Spinal cord (tissue), 10 donors: ENCODE data around the gene ENOX2. TPM values are rescaled to one million over a fixed set of nuclear protein-coding genes. Genes with fewer than 3 reads are reported as not detected.
A peak's percentile ranks its signal among the peaks of the same experiment; 100 is the strongest.
"Not testable (repeated sequence)": the region's sequence is repeated elsewhere in the genome, so short reads cannot be mapped to it uniquely, and the experiment has no call there.

Source experiments
- DNase-seq, 6 donors: peaks; one replicate each; pipeline versions ENCODE4 v3.0.0 to v3.0.0-alpha.2; 2013 to 2015; ENCODE audit warnings: low spot score in 6 of 6, low read depth in 4 of 6
- H3K27ac ChIP-seq: one replicate; pipeline ENCODE4 v1.5.1; 2013; ENCODE audit warnings: low read depth, low read length, control low read depth
- H3K27me3 ChIP-seq: one replicate; pipeline ENCODE4 v1.6.1; 2013; ENCODE audit warnings: low read length; ENCODE audit not compliant: control insufficient read depth, insufficient read depth
- H3K36me3 ChIP-seq: one replicate; pipeline ENCODE4 v1.6.1; 2013; ENCODE audit warnings: low read length; ENCODE audit not compliant: control insufficient read depth, insufficient read depth
- H3K4me1 ChIP-seq: one replicate; pipeline ENCODE4 v1.6.1; 2013; ENCODE audit warnings: low read length; ENCODE audit not compliant: control insufficient read depth, insufficient read depth
- H3K4me3 ChIP-seq: one replicate; pipeline ENCODE4 v1.5.1; 2013; ENCODE audit warnings: low read depth, low read length, control low read depth
- H3K9me3 ChIP-seq: one replicate; pipeline ENCODE4 v1.6.1; 2013; ENCODE audit warnings: low read length; ENCODE audit not compliant: control insufficient read depth, insufficient read depth
- WGBS: methylation state at CpG from one replicate; pipeline ENCODE4 v1.1.5; 2013; ENCODE audit warnings: missing lambda C conversion rate; ENCODE audit not compliant: insufficient coverage; 5-methylcytosine and 5-hydroxymethylcytosine counted together
- polyA plus RNA-seq, 2 donors: library from polyadenylated mRNA; unstranded; fragments of 120-200 nt; gene quantifications; one replicate each; pipeline ENCODE4 v1.2.1, GENCODE V29; 2013; ENCODE audit not compliant: insufficient read length in 2 of 2
- total RNA-seq, 2 donors: library from RNA; depleted of rRNA in 1 of 2; stranded (reverse); fragments of 120-200 nt in 1 of 2; fragments of >200 nt in 1 of 2; gene quantifications; one replicate each; pipeline versions ENCODE4 v1.2.3 to v1.2.4, GENCODE V29; 2013 to 2014
- donor health status: healthy.

ENOX2 gene
- total and polyA plus RNA-seq, 4 donors, result 6.1 to 16.6 (median 13.3) TPM

DNA sequence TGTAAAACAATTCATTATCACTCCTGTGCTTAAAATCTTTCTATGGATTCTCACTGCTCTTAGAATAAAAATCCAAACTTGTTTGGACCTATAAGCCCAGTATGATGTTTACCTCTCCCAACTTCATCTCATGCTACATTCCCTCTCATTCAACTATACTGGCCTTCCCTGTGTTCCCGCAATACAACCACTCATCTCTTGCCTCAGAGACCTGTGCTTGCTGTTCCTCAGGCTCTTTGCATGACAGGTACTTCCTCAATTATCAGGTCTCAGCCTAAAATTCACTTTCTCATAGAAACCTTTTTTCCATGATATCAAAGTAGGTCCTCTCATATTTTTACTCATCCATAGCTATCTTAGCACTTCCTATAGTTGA is 71.7 kb downstream of the ENOX2 start:
- no peaks in the 10 kb centered on the region for H3K36me3 ChIP-seq
- no peak overlapping the region for H3K4me3 ChIP-seq
- H3K4me1 ChIP-seq, result no peaks in the 10 kb centered on the region
- DNase-seq, result no peak
- H3K9me3 ChIP-seq, result no peaks in the 10 kb centered on the region
- peaks cover 7% of the 10 kb centered on the region for H3K27me3 ChIP-seq
- WGBS, result 89% methylated on average over 1 of the region's 1 CpG
- no peak overlapping the region for H3K27ac ChIP-seq

DNA sequence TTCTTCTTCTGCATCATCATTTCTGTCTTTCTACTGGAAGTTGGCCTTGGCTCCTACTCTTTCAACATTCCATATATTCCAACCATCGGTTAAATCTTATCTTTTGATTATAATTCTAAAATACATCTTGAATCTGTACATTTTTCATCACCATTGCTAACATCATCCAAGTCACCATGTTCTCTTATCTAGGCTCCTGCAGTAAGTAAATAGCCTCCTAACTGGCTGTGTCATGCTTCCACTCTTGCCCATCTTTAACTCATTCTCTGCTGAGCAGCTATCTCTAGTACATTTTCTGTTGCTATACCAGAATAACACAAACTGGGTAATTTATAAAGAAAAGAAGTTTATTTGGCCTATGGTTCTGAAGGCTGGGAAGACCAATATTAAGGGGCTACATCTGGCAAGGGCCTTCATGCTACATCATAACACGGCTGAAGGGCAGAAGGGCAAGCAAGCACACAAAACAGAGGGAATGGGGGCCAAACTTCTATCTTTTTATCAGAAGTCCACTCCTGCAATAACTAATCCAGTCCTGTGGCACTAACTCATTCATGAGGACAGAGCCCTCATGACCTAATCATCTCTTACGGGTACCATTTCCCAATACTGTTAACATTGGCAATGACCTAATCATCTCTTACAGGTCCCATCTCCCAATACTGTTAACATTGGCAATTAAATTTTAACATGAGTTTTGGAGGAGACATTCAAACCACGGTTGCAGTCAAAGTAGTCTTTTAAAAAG is 72.2 kb downstream of the ENOX2 start:
- WGBS, result 93% methylated on average over 2 of the region's 4 CpGs
- H3K4me3 ChIP-seq, result no peak overlapping the region
- no peaks in the 10 kb centered on the region for H3K9me3 ChIP-seq
- no peak overlapping the region for H3K27ac ChIP-seq
- no peaks in the 10 kb centered on the region for H3K36me3 ChIP-seq
- no peaks in the 10 kb centered on the region for H3K4me1 ChIP-seq
- H3K27me3 ChIP-seq, result peaks cover 7% of the 10 kb centered on the region
- no peak for DNase-seq

DNA sequence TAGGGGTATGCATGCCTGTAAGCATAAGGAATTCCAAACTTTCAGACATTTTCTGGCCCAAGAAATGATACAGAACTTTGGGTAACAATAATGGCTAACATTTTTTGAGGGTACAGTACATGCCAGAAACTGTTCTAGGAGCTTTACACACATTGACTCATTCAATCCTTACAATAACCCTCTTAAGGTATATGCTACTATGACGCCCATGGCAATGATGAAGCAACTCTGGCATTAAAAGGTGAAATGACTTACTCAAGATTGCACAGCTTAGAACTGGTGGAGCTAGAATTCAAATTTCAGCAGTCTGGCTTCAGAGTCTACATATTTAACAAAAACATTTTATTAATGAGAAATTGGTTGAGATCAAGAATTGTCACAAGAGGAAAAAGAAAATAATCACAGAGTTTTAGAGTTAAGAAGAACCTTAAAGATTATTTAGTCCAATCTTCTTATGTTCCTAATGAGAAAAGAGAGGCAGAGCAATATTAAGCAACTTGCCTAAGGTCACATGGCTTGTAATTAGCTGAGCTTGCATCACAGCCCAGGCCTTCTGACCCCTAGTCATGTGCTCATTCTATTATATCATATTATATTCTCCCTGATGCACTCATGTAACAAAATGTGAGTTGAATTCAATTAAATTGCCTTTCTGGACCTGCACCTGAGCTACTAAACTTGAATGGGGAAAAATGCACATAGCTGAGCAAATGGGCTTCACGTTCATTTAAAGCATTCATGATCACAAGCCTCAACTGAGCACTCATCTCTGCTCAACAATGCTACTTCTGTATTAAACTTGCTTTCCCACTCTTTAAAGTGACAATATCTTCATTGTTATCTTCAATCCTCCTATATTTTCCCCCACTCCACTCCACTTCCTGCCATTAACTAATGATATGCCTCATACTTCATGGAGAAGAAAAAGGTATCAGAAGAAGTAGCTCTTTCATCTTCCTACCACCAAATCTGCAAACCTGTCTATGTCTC is 73.2 kb downstream of the ENOX2 start:
- H3K36me3 ChIP-seq, result no peaks in the 10 kb centered on the region
- H3K4me3 ChIP-seq, result no peak overlapping the region
- WGBS, result 44% methylated on average over 2 of the region's 2 CpGs
- peaks cover 7% of the 10 kb centered on the region for H3K27me3 ChIP-seq
- H3K27ac ChIP-seq, result no peak overlapping the region
- H3K9me3 ChIP-seq, result no peaks in the 10 kb centered on the region
- no peak for DNase-seq
- no peaks in the 10 kb centered on the region for H3K4me1 ChIP-seq

DNA sequence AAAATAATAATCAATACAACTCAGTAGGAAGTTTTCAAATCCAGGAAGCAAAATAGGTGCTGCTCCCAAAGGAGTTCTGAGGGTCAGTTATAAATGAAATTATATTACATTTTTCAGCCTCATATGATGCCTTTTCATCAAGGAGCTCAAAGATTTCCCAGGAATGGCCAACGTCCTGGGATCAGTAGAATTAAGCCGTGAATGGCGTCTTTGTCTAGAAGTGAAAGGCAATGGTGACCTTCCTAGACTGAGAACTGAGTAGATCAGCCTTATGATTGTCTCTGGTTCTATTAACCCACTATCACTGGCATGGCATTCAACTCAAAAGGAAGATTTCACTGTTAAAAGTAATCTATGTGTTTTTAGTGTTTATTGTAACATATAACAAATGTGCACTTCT is 74.4 kb downstream of the ENOX2 start:
- no peak for DNase-seq
- H3K27ac ChIP-seq, result no peak overlapping the region
- H3K9me3 ChIP-seq, result no peaks in the 10 kb centered on the region
- no peak overlapping the region for H3K4me3 ChIP-seq
- H3K4me1 ChIP-seq, result no peaks in the 10 kb centered on the region
- H3K36me3 ChIP-seq, result no peaks in the 10 kb centered on the region
- WGBS, result 58% methylated on average over 3 of the region's 3 CpGs
- peaks cover 7% of the 10 kb centered on the region for H3K27me3 ChIP-seq

DNA sequence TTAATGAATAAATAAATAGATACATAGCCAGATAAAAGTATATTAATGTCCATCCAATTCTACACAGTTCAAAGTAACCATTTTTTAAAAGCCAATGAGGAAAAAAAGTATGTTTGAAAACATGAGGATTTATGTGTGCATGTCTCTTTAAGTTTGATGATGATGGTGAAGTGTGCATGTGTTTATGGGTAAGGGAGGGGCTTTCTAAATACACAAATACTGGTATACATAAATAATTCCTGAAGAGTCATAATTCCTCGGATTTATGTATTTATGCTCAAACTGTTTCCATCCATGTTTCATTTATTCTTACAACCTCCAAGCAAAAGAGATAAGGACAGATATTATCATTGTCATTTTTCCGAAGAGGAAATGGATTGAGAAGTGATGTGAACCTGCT is 75.4 kb downstream of the ENOX2 start:
- no peak overlapping the region for H3K4me3 ChIP-seq
- no peaks in the 10 kb centered on the region for H3K4me1 ChIP-seq
- no peak for DNase-seq
- H3K9me3 ChIP-seq, result no peaks in the 10 kb centered on the region
- H3K27ac ChIP-seq, result no peak overlapping the region
- no peaks in the 10 kb centered on the region for H3K36me3 ChIP-seq
- WGBS, result no CpG with 5 or more reads among the region's 2 CpGs
- H3K27me3 ChIP-seq, result peaks cover 2% of the 10 kb centered on the region

DNA sequence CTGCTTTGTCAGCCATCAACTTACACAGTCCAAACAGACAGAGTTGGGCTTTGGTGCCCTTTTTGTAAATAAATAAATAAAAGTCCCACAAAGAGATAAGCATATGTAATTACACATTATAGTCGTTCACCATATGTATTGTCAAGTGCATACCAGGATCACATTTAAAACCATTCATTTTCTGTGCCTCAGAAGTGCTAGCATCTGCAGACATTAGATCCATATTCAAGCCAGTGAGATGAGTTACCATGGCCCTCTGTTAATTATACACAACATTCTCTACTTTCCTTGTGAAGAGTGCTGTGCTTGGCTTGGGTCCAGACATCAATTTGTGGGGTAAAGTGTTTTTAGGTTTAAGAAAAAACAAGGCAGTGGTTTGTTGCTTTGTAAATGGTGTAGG is 76.8 kb downstream of the ENOX2 start:
- H3K9me3 ChIP-seq, result no peaks in the 10 kb centered on the region
- H3K36me3 ChIP-seq, result no peaks in the 10 kb centered on the region

DNA sequence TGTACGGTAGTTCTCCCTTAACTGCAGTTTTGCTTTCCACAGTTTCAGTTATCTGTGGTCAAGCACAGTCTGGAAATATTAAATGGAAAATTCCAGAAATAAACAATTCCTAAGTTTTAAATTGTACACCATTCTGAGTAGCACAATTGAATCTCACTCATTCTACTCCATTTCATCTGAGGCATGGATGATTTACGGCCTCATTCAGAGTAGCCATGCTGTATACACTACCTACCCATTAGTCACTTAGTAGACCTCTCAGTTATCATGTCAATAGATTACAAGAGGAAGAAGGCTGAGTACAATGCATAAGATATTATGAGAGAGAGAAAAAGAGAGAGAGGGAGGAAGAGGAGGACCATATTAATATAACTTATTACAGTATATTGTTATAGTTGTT is 77.5 kb downstream of the ENOX2 start:
- H3K4me1 ChIP-seq, result no peaks in the 10 kb centered on the region
- peaks cover 2% of the 10 kb centered on the region for H3K27me3 ChIP-seq
- WGBS, result no CpG with 5 or more reads among the region's 2 CpGs
- no peak overlapping the region for H3K4me3 ChIP-seq
- no peak for DNase-seq
- no peak overlapping the region for H3K27ac ChIP-seq
- no peaks in the 10 kb centered on the region for H3K36me3 ChIP-seq
- H3K9me3 ChIP-seq, result no peaks in the 10 kb centered on the region

More for the DNA sequence above, 76.8 kb downstream of the ENOX2 start:
- no CpG with 5 or more reads among the region's 1 CpG for WGBS
- no peak overlapping the region for H3K4me3 ChIP-seq
- peaks cover 2% of the 10 kb centered on the region for H3K27me3 ChIP-seq
- H3K4me1 ChIP-seq, result no peaks in the 10 kb centered on the region
- peak in 1 of 6 donors; percentile 20 for DNase-seq
- no peak overlapping the region for H3K27ac ChIP-seq

DNA sequence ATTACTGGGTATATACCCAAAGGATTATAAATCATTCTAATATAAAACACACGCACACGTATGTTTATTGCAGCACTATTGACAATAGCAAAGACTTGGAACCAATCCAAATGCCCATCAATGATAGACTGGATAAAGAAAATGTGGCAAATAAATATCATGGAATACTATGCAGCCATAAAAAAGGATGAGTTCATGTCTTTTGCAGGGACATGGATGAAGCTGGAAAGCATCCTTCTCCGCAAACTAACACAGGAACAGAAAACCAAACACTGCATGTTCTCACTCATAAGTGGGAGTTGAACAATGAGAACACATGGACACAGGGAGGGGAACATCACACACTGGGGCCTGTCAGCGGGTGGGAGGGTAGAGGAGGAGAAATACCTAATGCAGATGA is 83.6 kb downstream of the ENOX2 start:
- not testable (repeated sequence) for H3K36me3 ChIP-seq, H3K4me1 ChIP-seq, H3K9me3 ChIP-seq, H3K4me3 ChIP-seq, H3K27me3 ChIP-seq, H3K27ac ChIP-seq, DNase-seq
- no CpG with 5 or more reads among the region's 4 CpGs for WGBS

DNA sequence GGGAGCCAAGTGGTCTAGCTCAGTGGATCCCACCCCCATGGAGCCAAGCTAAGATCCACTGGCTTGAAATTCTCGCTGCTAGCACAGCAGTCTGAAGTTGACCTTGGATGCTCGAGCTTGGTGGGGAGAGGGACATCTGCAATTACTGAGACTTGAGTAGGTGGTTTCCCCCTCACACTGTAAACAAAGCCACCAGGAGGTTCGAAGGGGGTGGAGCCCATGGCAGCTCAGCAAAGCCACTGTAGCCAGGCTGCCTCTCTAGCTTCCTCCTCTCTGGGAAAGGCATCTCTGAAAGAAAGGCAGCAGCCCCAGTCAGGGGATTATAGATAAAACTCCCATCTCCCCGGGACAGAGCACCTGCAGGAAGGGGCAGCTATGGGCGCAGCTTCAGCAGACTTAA is 89.1 kb downstream of the ENOX2 start:
- not testable (repeated sequence) for H3K27ac ChIP-seq, H3K9me3 ChIP-seq, DNase-seq, H3K36me3 ChIP-seq, H3K27me3 ChIP-seq, H3K4me1 ChIP-seq, H3K4me3 ChIP-seq
- WGBS, result 69% methylated on average over 3 of the region's 5 CpGs
